Progenitor cell of endocrine pancreas (in vitro differentiated cells): ENCODE data around the gene KCNK13. TPM values are rescaled to one million over a fixed set of nuclear protein-coding genes. Genes with fewer than 3 reads are reported as not detected.
A peak's percentile ranks its signal among the peaks of the same experiment; 100 is the strongest.

ENCODE experiments used
- DNase-seq: peaks from one replicate; pipeline ENCODE4 v3.0.0; 2021; ENCODE audit warnings: low spot score; ENCODE audit not compliant: unreplicated experiment
- H3K27ac Mint-ChIP-seq: 2 replicates; pipeline ENCODE4 v1.8.0; 2021; ENCODE audit warnings: mild to moderate bottlenecking, moderate library complexity, mixed read lengths
- H3K27me3 Mint-ChIP-seq: 2 replicates; pipeline ENCODE4 v1.8.0; 2021; ENCODE audit warnings: mixed read lengths
- H3K36me3 Mint-ChIP-seq: 2 replicates; pipeline ENCODE4 v1.8.0; 2022; ENCODE audit warnings: mixed read lengths; ENCODE audit not compliant: insufficient read depth
- H3K4me1 Mint-ChIP-seq: 2 replicates; pipeline ENCODE4 v1.8.0; 2021; ENCODE audit warnings: low read depth, mixed read lengths
- H3K4me3 Mint-ChIP-seq: 2 replicates; pipeline ENCODE4 v1.8.0; 2021; ENCODE audit warnings: low read depth, mild to moderate bottlenecking, moderate library complexity, mixed read lengths
- H3K9me3 Mint-ChIP-seq: 2 replicates; pipeline ENCODE4 v1.8.0; 2021; ENCODE audit warnings: low read depth, mixed read lengths
- CTCF ChIP-seq: fragments of 200-600 bp; sonication (generic); IDR thresholded peaks from one replicate; pipeline ENCODE4 v1.5.0; 2021; ENCODE audit warnings: antibody characterized with exemption, mild to moderate bottlenecking; ENCODE audit not compliant: unreplicated experiment
- total RNA-seq: library from RNA; stranded (reverse); gene quantifications from 2 replicates; pipeline ENCODE4 v1.2.1, GENCODE V29; 2021

Gene KCNK13
- total RNA-seq, 1 donor from 2014 or later, result not detected

GRCh38 chr14:90132821-90133570, 71.2 kb downstream of the KCNK13 start:
- H3K27ac Mint-ChIP-seq, result peak overlapping the region; percentile 25
- no peaks in the 10 kb centered on the region for H3K9me3 Mint-ChIP-seq
- TF ChIP-seq CTCF, result no peak
- peaks cover 11% of the 10 kb centered on the region for H3K4me1 Mint-ChIP-seq
- DNase-seq, result no peak
- no peak overlapping the region for H3K4me3 Mint-ChIP-seq
- no peaks in the 10 kb centered on the region for H3K36me3 Mint-ChIP-seq
- no peaks in the 10 kb centered on the region for H3K27me3 Mint-ChIP-seq

- no peak for TF ChIP-seq CTCF
- H3K27ac Mint-ChIP-seq, result no peak overlapping the region
- no peak overlapping the region for H3K4me3 Mint-ChIP-seq
- H3K9me3 Mint-ChIP-seq, result no peaks in the 10 kb centered on the region
- no peak for DNase-seq
- no peaks in the 10 kb centered on the region for H3K36me3 Mint-ChIP-seq
- no peaks in the 10 kb centered on the region for H3K4me1 Mint-ChIP-seq
- H3K27me3 Mint-ChIP-seq, result no peaks in the 10 kb centered on the region
Observed at GRCh38 chr14:90136904-90137303, 75.1 kb downstream of the KCNK13 start.

- no peak for TF ChIP-seq CTCF
- no peaks in the 10 kb centered on the region for H3K27me3 Mint-ChIP-seq
Observed at GRCh38 chr14:90137807-90138206, 76.0 kb downstream of the KCNK13 start.

GRCh38 chr14:90139199-90139598, 77.4 kb downstream of the KCNK13 start:
- Mint-ChIP-seq H3K27ac (no peak overlapping the region), H3K9me3 (no peaks in the 10 kb centered on the region), H3K4me3 (no peak overlapping the region), H3K36me3 (no peaks in the 10 kb centered on the region), H3K4me1 (peaks cover 3% of the 10 kb centered on the region), H3K27me3 (no peaks in the 10 kb centered on the region)
- no peak for DNase-seq
- no peak for TF ChIP-seq CTCF

More at GRCh38 chr14:90137807-90138206, 76.0 kb downstream of the KCNK13 start:
- Mint-ChIP-seq H3K36me3 (no peaks in the 10 kb centered on the region), H3K4me1 (peaks cover 2% of the 10 kb centered on the region), H3K4me3 (no peak overlapping the region), H3K9me3 (no peaks in the 10 kb centered on the region), H3K27ac (no peak overlapping the region)
- DNase-seq, result no peak

- no peaks in the 10 kb centered on the region for H3K9me3 Mint-ChIP-seq
- no peak for TF ChIP-seq CTCF
- no peaks in the 10 kb centered on the region for H3K27me3 Mint-ChIP-seq
- H3K27ac Mint-ChIP-seq, result no peak overlapping the region
- DNase-seq, result no peak
- H3K4me3 Mint-ChIP-seq, result no peak overlapping the region
- no peaks in the 10 kb centered on the region for H3K36me3 Mint-ChIP-seq
- H3K4me1 Mint-ChIP-seq, result peaks cover 3% of the 10 kb centered on the region
Observed at GRCh38 chr14:90140298-90140955, 78.6 kb downstream of the KCNK13 start.
